Measurements from ENCODE around the gene ABCC5.

DNA sequence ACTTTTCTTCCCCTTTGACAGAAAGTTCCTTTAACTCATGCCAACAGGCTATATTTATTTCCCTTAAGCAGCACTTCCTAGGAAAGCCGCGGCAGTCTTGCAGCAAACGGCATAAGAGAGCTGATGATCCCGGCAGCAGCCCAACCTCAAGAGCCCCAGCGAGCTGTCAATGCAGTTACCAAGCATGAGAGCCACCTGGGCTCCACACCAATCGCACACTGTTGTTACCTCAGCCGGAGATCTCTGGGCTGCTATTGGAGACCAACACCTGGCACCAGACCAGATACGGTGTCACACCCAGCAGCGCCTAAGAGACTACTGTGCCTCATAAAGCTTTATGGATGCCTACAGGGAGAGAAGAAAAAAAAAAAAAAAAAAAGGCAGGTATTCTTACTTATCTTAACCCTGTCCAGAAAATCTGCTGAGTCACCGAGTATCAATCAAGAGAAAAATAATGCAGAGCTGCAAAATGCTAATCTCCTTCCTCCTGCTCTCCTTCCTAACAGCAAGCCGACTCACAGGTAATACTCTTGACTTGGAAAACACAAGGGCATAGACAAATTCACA, 11.7 kb downstream of the ABCC5 start:
- TF ChIP-seq, protein P1, sequence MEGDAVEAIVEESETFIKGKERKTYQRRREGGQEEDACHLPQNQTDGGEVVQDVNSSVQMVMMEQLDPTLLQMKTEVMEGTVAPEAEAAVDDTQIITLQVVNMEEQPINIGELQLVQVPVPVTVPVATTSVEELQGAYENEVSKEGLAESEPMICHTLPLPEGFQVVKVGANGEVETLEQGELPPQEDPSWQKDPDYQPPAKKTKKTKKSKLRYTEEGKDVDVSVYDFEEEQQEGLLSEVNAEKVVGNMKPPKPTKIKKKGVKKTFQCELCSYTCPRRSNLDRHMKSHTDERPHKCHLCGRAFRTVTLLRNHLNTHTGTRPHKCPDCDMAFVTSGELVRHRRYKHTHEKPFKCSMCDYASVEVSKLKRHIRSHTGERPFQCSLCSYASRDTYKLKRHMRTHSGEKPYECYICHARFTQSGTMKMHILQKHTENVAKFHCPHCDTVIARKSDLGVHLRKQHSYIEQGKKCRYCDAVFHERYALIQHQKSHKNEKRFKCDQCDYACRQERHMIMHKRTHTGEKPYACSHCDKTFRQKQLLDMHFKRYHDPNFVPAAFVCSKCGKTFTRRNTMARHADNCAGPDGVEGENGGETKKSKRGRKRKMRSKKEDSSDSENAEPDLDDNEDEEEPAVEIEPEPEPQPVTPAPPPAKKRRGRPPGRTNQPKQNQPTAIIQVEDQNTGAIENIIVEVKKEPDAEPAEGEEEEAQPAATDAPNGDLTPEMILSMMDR (IDR thresholded peaks at IDR 0.05): no peak
- peak in 1 of 2 donors; percentile 31 for TF ChIP-seq EP300 (IDR thresholded peaks at IDR 0.05)

All from tibial nerve (tissue), 4 donors.